ENCODE data around the gene C1QTNF12.
A peak's percentile ranks its signal among the peaks of the same experiment; 100 is the strongest.
"Not testable (repeated sequence)": the region's sequence is repeated elsewhere in the genome, so short reads cannot be mapped to it uniquely, and the experiment has no call there.

C1QTNF12 gene

DNA sequence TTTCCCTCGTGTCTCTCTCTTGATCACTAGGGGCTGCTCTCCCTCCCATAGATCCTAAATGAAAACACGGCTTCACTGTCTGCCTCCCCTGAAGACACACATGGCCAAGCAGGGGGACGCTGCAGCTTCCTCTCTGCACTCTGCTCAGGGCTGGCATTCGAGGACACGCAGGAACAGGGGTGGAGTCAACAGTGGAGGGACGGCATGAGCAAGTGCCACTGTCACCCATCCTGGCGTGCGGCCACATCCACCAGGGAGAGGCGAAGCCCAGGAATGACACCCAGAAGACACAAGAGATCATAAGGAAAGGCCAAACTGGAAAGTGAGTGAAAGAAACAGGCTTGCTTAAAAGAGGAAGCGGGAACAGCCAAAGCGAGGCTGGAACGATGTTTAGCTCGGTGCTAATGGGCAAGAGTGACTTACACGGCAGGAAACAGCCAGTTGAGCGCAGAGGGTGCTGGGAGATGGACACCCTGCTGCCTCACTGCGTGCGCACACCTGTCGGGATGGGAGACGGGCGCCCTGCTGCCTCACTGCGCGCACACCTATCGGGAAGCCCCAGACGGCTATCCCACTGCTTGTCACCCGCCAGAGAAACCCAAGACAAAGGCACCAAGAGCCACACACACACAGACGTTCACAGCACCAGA lies 13.6 kb upstream of the C1QTNF12 start:
- DNase-seq (ENCODE audit: low spot score) (no peak), FAIRE-seq (no peak)

DNA sequence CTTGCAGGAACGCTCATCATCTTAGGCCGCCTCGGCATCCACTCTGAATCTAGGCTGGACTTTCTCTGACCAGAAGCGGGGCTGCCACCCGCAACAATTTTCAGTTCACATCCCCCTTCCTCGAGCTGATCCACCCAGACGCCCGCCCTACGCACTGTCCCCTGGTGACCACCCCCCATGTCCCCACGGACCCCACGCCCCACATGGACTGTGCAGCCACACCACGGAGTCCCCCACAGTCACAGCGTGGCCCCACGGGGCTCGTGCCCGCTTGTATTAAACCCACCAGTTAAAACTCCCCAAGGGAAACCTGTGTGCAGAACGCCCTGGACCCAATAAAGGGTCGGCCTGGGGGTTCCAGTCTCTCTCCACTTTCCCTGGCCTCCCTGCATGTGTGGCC lies 13.0 kb upstream of the C1QTNF12 start:
- no peak for DNase-seq (ENCODE audit: low spot score)
- FAIRE-seq, result no peak

GRCh38 chr1:1259119-1259488 lies 12.6 kb upstream of the C1QTNF12 start:
- DNase-seq (ENCODE audit: low spot score) (no peak), FAIRE-seq (peak; percentile 98)

DNA sequence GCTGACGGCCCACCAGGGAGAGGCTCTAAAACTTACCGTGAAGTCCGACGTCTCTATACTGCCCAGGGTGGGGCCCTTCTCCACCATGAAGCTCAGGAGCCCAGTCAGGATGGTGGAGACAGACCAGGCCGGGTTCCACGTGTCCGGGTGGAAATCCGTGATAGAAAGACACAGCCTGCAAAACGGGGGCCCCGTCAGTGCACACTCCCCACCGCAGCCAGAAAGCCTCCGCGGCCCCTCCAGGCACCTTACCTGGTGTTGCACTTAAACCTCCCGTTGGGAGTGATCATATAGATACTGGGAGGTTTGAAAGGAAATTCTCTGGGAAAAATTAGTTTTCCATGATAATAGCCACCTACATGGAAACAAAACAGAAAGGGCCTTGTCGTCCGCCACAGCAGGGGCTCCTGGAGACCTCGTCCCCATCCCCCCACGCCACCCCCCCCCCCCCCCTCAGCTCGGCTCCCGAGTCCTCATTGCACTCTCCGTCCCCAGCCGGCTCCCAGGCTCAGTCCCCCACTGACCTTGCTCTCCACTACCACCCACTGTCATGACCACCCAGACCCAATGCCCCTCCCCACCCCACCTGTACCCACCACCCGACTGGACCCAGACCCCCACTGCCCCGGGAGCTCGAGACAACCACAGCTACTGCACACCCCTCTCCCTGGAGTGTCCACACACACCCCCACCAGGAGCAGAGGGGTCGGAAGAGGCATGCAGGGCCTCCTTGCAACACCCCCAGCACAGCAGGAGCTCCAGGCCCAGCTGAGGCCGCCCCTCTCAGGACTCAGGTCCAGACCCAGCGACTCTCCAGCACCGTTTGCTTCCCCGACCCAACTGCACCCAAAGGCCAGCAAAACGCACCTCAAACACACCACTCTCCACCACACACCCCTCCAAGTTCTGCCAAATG lies 10.7 kb upstream of the C1QTNF12 start:
- DNase-seq (ENCODE audit: low spot score), result no peak
- no peak for FAIRE-seq

DNA sequence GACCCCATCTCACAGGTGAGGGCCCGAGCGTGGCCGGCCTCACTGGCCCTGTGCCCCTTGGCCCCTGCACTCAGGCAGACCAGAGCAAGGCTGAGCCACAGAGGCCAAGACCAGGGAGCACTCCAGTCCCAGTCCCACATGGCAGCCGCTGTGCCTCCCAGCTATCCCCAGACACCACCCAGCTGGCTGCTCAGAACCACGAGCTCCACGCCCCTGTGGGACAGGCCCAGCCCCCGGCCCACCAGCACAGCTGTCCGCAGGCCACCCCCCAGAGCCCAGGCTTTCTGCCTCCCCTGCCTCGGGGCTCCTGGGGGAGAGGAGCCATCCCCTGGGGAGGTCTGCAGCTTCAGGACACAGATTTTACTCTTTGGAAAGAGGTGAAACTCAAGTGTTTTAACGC lies 9.1 kb upstream of the C1QTNF12 start:
- no peak for FAIRE-seq
- no peak for DNase-seq (ENCODE audit: low spot score)

DNA sequence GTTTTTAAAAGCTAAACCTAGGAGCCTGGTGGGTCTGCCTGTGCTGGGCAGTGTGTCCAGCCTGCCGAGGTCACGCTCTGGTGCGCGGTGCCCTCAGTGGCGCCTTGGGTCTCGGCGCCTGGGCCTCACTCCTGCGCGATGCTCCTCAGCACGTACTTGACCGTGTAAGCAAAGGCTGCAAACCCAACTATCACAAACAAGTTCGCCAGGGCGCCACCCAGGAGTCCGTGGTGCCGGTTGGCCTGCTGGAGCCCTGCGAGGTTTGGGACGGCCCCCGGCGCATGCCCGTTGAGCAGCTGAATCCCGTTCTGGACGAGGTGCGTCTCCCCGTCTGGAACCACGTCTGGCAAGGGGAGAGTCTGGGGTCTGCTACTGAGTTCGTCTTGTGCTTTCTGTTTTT lies 8.6 kb upstream of the C1QTNF12 start:
- FAIRE-seq, result no peak

DNA sequence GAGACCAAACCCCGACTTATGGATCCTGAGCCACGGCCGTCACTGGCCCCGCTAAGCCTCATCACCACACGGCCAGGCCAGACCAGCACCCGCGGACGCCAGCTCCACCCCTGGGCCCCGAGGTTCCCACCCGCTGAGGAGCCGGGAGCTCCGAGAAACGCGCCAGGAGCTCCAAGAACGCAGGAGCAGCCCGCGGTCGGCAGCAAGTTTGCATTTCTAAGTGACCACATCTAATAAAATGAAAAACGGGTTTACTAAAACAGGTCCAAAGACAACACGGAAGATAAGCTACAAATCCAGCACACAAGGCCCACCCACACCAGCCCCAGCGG lies 8.1 kb upstream of the C1QTNF12 start:
- no peak for FAIRE-seq

More for the DNA sequence above, 8.6 kb upstream of the C1QTNF12 start:
- DNase-seq (ENCODE audit: low spot score), result no peak

GRCh38 chr1:1253972-1254666 lies 7.6 kb upstream of the C1QTNF12 start:
- no peak for FAIRE-seq
- DNase-seq (ENCODE audit: low spot score), result no peak

More for the DNA sequence above, 8.1 kb upstream of the C1QTNF12 start:
- no peak for DNase-seq (ENCODE audit: low spot score)

GRCh38 chr1:1253314-1253713 lies 6.8 kb upstream of the C1QTNF12 start:
- DNase-seq (ENCODE audit: low spot score) (no peak), FAIRE-seq (no peak)

- FAIRE-seq, result no peak
- DNase-seq (ENCODE audit: low spot score), result no peak
Observed at GRCh38 chr1:1250786-1251284, 4.3 kb upstream of the C1QTNF12 start.

DNA sequence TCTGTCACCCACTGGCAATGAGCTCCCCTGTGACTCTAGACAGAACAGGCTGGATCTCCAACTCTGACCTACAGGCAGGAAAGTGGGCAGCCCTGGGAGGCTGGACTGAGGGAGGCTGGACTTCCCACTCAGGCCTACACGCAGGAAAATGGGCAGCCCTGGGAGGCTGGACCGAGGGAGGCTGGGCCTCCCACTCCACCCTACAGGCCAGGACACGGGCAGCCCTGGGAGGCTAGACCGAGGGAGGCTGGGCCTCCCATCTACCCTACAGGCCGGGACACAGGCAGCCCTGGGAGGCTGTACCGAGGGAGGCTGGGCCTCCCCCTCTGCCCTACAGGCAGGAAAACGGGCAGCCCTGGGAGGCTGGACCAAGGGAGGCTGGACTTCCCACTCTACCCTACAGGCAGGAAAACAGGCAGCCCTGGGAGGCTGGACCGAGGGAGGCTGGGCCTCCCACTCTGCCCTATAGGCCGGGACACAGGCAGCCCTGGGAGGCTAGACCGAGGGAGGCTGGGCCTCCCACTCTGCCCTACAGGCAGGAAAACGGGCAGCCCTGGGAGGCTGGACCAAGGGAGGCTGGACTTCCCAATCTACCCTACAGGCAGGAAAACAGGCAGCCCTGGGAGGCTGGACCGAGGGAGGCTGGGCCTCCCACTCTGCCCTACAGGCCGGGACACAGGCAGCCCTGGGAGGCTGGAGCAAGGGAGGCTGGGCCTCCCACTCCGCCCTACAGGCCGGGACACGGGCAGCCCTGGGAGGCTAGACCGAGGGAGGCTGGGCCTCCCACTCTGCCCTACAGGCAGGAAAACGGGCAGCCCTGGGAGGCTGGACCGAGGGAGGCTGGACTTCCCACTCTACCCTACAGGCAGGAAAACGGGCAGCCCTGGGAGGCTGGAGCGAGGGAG lies 1.7 kb upstream of the C1QTNF12 start:
- not testable (repeated sequence) for FAIRE-seq; DNase-seq (ENCODE audit: low spot score)

DNA sequence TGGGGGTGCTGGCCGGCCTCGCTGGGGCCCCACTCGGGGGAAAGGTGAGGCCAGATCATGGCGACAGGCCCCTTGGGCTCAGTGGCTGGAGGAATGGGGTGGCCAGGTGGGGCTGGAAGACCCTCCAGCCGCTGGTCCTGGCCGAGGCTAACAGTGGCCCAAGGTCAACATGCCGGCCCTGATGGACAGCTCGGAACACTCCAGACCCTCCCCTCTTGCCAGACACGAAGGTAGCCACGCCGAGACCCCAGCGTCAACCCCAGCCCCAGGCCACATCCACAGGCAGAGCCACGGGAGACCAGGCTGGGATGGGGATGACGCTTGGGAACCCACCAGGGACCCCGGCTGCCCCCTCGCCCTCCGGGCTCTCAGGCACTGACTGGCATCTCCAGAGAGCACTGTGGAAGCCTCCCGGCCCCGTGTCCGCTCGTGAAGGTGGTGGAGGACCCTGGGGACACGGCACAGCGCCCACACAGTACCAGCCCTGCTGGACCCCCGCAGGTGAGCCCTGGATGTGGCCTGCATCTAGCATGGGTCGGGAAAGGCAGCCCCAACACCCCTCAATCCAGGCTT lies 905 bp upstream of the C1QTNF12 start:
- DNase-seq (ENCODE audit: low spot score) (no peak), FAIRE-seq (no peak)

- no peak for DNase-seq (ENCODE audit: low spot score)
- FAIRE-seq, result no peak
Observed at GRCh38 chr1:1245817-1246576, 525 bp downstream of the C1QTNF12 start.

GRCh38 chr1:1245178-1245816 lies 1.2 kb downstream of the C1QTNF12 start:
- DNase-seq (ENCODE audit: low spot score) (no peak), FAIRE-seq (no peak)

DNA sequence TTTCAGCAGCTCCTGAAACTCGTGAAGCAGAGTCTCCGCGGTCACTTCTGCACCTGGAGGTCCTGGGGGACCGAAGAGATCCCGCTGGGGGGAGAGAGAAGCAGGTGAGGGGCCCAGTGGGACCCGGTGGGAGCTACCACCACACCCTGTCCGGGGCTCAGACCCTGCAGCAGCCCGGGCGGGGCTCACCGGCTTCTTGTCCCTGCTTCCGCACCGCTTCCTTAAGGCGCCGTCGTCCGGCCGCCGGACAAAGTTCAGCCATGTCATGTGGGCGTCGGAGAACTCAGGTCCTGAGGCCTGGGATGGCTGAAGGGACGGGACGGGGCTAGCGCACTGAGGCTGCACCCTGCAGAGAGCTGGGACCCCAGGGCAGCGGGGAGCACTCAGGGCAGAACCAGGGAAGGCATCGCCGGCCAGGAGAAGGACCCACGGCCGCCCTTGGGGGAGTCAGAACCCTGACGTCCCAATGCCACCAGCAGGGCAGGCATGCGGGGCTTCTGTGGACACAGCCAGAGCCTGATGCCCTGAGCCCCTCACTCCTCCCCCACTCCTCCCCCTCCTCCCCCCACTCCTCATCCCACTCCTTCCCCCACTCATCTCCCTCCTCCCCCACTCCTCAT lies 2.2 kb downstream of the C1QTNF12 start:
- FAIRE-seq, result no peak
- no peak for DNase-seq (ENCODE audit: low spot score)

DNA sequence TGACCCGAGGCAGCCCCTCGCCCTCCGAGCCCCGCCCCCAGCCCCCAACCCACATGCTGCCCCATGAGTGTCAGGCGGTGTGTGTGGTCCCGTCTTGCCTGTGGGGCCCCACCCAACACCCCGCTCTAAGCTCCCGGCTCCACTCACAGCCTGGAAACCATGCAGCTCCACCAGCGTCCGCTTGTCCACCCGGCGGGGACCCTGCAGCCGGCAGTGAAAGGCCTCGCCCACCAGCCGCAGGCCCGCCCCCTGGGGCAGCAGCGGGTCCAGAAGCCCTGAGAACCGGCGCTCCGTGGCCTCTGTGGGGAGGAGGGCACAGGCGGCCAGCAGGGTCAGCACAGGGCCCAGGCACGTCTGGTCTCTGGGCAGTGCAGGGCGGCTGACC lies 2.7 kb downstream of the C1QTNF12 start:
- DNase-seq (ENCODE audit: low spot score), result no peak
- no peak for FAIRE-seq

GRCh38 chr1:1243266-1243660 lies 3.3 kb downstream of the C1QTNF12 start:
- FAIRE-seq, result no peak
- DNase-seq (ENCODE audit: low spot score), result no peak

DNA sequence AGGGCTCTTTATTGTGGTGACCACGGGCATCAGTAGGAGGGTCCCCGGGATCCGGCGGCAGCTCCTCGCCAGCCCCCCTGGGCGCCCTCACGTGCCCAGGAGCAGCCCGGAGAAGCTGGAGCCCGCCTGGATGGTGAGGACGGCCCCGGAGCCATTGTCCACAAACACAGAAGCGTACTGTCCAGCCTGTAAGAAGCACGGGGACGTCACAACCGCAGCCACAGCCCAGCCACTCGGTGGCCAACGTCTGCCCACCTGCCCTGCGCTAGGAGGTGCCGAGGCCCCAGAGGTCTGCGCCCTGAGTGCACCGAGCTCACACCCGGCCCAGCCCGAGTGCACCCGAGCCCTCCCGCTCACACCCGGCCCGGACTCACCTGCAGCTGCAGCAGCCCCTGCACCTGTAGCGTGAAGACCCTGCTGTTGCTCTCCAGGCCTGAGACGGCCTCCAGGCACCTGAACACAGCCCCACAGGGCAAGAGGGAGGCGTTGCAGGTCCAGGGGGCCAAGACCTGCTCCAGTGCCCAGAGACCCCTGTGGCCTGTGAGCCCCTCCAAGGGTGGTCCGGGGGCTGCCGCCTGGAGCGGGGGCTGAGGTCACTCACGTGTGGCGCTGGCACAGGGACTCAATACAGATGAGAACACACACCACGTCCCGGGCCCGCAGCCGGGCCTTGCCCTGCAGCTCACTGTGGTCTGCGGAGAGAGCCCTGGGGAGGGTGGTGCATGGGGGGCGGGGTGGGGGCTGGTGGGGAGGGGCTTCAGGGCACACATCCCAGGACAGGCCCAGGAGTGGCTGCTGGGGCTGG lies 3.9 kb downstream of the C1QTNF12 start:
- DNase-seq (ENCODE audit: low spot score), result no peak
- no peak for FAIRE-seq
